Breast epithelium (tissue), 4 donors: ENCODE results near the gene LMOD1. TPM values are rescaled to one million over a fixed set of nuclear protein-coding genes. Genes with fewer than 3 reads are reported as not detected.
A peak's percentile ranks its signal among the peaks of the same experiment; 100 is the strongest.

Experiments used
- DNase-seq, 2 donors: peaks; one replicate each; pipeline ENCODE4 v3.0.0-alpha.2; 2019; ENCODE audit warnings: low spot score in 2 of 2
- H3K27ac ChIP-seq, 2 donors: fragments of 200-600 bp; sonication (generic) in 1 of 2; one replicate each; pipeline ENCODE4 v1.5.1; 2016 to 2019; ENCODE audit warnings: mild to moderate bottlenecking in 1 of 2
- H3K27me3 ChIP-seq, 2 donors: fragments of 200-600 bp; sonication (generic) in 1 of 2; one replicate each; pipeline versions ENCODE4 v1.5.1 to v1.6.0; 2017 to 2019; ENCODE audit warnings: control low read depth in 1 of 2, mild to moderate bottlenecking in 1 of 2
- H3K36me3 ChIP-seq: fragments of 200-600 bp; one replicate; pipeline ENCODE4 v1.5.1; 2019
- H3K4me1 ChIP-seq, 2 donors: fragments of 200-600 bp; sonication (generic); one replicate each; pipeline ENCODE4 v1.5.1; 2016 to 2019; ENCODE audit warnings: control low read depth in 1 of 2
- H3K4me3 ChIP-seq, 3 donors: fragments of 200-600 bp; sonication (generic); 1 replicate in 2 of 3; 2 replicates in 1 of 3; pipeline ENCODE4 v1.5.1; 2016 to 2019; ENCODE audit warnings: mild to moderate bottlenecking in 3 of 3, moderate library complexity in 2 of 3
- H3K9me3 ChIP-seq, 2 donors: fragments of 200-600 bp; sonication (generic) in 1 of 2; one replicate each; pipeline ENCODE4 v1.5.1; 2016 to 2019; ENCODE audit warnings: control low read depth in 1 of 2
- CTCF ChIP-seq, 3 donors: fragments of 450-650 bp; IDR thresholded peaks; one replicate each; pipeline ENCODE4 v1.5.1; 2016 to 2017; ENCODE audit warnings: antibody characterized with exemption in 3 of 3, mild to moderate bottlenecking in 3 of 3, moderate library complexity in 3 of 3
- POLR2A ChIP-seq: fragments of 450-650 bp; IDR thresholded peaks from one replicate; pipeline ENCODE4 v1.6.1; 2016; ENCODE audit warnings: antibody characterized with exemption, mild to moderate bottlenecking, moderate library complexity
- POLR2AphosphoS5 ChIP-seq, 3 donors: sonication (generic); formaldehyde crosslinking; IDR thresholded peaks; one replicate each; pipeline ENCODE4 v1.6.1; 2017; ENCODE audit warnings: antibody characterized with exemption in 3 of 3
- intact Hi-C: fragments of 100-400 bp; cut with DNase I; formaldehyde crosslinking; loops from one replicate; pipeline ENCODE4 v1.15.1; 2023; ENCODE audit warnings: low total_unique reads
- total RNA-seq, 3 donors: library from RNA; depleted of rRNA; stranded (reverse); fragments of >200 nt; gene quantifications; one replicate each; pipeline ENCODE4 v1.1.0, GENCODE V29; 2016

Gene LMOD1
- total RNA-seq, 3 donors from 2014 or later = 60.0 to 92.2 (median 87.2) TPM

- TF ChIP-seq CTCF (IDR thresholded peaks at IDR 0.05) = no peak
- no peak for TF ChIP-seq POLR2AphosphoS5 (IDR thresholded peaks at IDR 0.05)
- no peak for TF ChIP-seq POLR2A
- Histone ChIP-seq H3K4me1 (no peaks in the 10 kb centered on the region), H3K27ac (peak overlapping the region in 1 of 2 donors; percentile 30), H3K9me3 (no peaks in the 10 kb centered on the region), H3K4me3 (no peak overlapping the region), H3K36me3 (no peaks in the 10 kb centered on the region), H3K27me3 (no peaks in the 10 kb centered on the region)
- DNase-seq = no peak
- intact Hi-C loops = no loop called here
Measured at GRCh38 chr1:201893431-201893830, 52.9 kb downstream of the LMOD1 start.

- DNase-seq = no peak
- H3K27me3 ChIP-seq = no peaks in the 10 kb centered on the region
- intact Hi-C loops = no loop called here
- no peak overlapping the region for H3K27ac ChIP-seq
- H3K9me3 ChIP-seq = no peaks in the 10 kb centered on the region
- H3K4me1 ChIP-seq = no peaks in the 10 kb centered on the region
- no peak for TF ChIP-seq CTCF (IDR thresholded peaks at IDR 0.05)
- no peak for TF ChIP-seq POLR2A
- TF ChIP-seq POLR2AphosphoS5 (IDR thresholded peaks at IDR 0.05) = no peak
- H3K36me3 ChIP-seq = no peaks in the 10 kb centered on the region
- no peak overlapping the region for H3K4me3 ChIP-seq
Measured at GRCh38 chr1:201892211-201892610, 54.1 kb downstream of the LMOD1 start.

GRCh38 chr1:201891451-201892045 lies 54.8 kb downstream of the LMOD1 start:
- DNase-seq = no peak
- Histone ChIP-seq H3K36me3 (no peaks in the 10 kb centered on the region), H3K4me3 (no peak overlapping the region), H3K9me3 (no peaks in the 10 kb centered on the region), H3K27me3 (no peaks in the 10 kb centered on the region), H3K4me1 (no peaks in the 10 kb centered on the region), H3K27ac (peak overlapping the region in 1 of 2 donors; percentile 19)
- TF ChIP-seq CTCF (IDR thresholded peaks at IDR 0.05) = no peak
- TF ChIP-seq POLR2A = no peak
- TF ChIP-seq POLR2AphosphoS5 (IDR thresholded peaks at IDR 0.05) = no peak
- intact Hi-C loops = no loop called here

GRCh38 chr1:201890806-201891450 lies 55.4 kb downstream of the LMOD1 start:
- Histone ChIP-seq H3K36me3 (no peaks in the 10 kb centered on the region), H3K4me3 (no peak overlapping the region), H3K27me3 (no peaks in the 10 kb centered on the region), H3K4me1 (no peaks in the 10 kb centered on the region), H3K27ac (no peak overlapping the region), H3K9me3 (no peaks in the 10 kb centered on the region)
- intact Hi-C loops = no loop called here
- TF ChIP-seq POLR2A (no peak), POLR2AphosphoS5 (IDR thresholded peaks at IDR 0.05) (no peak), CTCF (IDR thresholded peaks at IDR 0.05) (no peak)
- no peak for DNase-seq

- DNase-seq = no peak
- intact Hi-C loops = no loop called here
Measured at GRCh38 chr1:201890223-201890622, 56.1 kb downstream of the LMOD1 start.

More at GRCh38 chr1:201890223-201890622, 56.1 kb downstream of the LMOD1 start:
- H3K4me3 ChIP-seq = no peak overlapping the region
- no peaks in the 10 kb centered on the region for H3K36me3 ChIP-seq
- H3K27ac ChIP-seq = no peak overlapping the region
- H3K4me1 ChIP-seq = no peaks in the 10 kb centered on the region
- TF ChIP-seq CTCF (IDR thresholded peaks at IDR 0.05) (no peak), POLR2A (no peak), POLR2AphosphoS5 (IDR thresholded peaks at IDR 0.05) (no peak)
- H3K27me3 ChIP-seq = no peaks in the 10 kb centered on the region
- no peaks in the 10 kb centered on the region for H3K9me3 ChIP-seq
